ENCODE measurements around the gene ADORA1. TPM values are rescaled to one million over a fixed set of nuclear protein-coding genes. Genes with fewer than 3 reads are reported as not detected.

The ADORA1 gene
- total RNA-seq, 2 experiments from 2014 or later, result not detected

DNA sequence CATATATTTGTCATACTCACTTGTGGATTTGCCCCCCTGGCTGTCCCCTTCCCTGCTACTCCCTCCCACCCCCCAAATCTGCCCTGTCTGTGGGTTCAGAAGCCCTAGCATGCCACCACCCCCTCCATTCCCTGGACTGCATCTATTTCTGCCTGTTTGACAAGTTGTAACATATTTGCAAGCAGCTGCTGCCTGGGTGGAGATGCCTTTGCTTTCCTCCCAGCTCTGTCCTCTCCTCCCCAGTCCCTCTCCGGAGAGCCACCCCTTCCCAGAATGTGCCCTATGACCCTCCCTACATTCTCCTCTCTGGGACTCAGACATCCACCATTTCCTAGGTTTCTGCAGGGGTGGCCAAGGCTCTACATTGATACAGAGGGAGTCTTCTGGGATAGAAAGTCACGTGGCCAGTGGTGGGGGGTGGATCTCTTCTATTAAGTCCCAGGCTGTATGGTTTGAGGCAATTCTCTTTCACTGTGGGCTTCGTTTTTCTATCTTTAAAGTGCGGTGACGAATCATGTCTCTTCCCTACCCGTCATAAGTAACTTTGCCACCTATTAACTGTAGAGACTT, 35.7 kb upstream of the ADORA1 start:
- H3K9me3 ChIP-seq (ENCODE audit: low read length), result peaks cover 14% of the 10 kb centered on the region
- CTCF ChIA-PET (ENCODE audit: unreplicated experiment), result no interaction called here
- H3K9me2 ChIP-seq (ENCODE audit: insufficient read depth, low read length), result no peaks in the 10 kb centered on the region
- no peak overlapping the region for H2AFZ ChIP-seq (ENCODE audit: low read length)
- no peak overlapping the region for H3K4me2 ChIP-seq (ENCODE audit: low read length)
- no peak for DNase-seq (ENCODE audit: low spot score)
- BruUV-seq (replicated peaks), result no TSS peak
- no peak overlapping the region for H3K27ac ChIP-seq (ENCODE audit: low read depth, low read length, poor library complexity, severe bottlenecking)
- POLR2A ChIA-PET, result no interaction called here
- H4K20me1 ChIP-seq (ENCODE audit: insufficient read depth, low read length), result no peaks in the 10 kb centered on the region
- no peak overlapping the region for H3K4me3 ChIP-seq (ENCODE audit: low read depth, low read length, poor library complexity, severe bottlenecking)
- no peaks in the 10 kb centered on the region for H3K4me1 ChIP-seq (ENCODE audit: insufficient read depth, low read length, poor library complexity, severe bottlenecking)
- TF ChIP-seq, protein P1, sequence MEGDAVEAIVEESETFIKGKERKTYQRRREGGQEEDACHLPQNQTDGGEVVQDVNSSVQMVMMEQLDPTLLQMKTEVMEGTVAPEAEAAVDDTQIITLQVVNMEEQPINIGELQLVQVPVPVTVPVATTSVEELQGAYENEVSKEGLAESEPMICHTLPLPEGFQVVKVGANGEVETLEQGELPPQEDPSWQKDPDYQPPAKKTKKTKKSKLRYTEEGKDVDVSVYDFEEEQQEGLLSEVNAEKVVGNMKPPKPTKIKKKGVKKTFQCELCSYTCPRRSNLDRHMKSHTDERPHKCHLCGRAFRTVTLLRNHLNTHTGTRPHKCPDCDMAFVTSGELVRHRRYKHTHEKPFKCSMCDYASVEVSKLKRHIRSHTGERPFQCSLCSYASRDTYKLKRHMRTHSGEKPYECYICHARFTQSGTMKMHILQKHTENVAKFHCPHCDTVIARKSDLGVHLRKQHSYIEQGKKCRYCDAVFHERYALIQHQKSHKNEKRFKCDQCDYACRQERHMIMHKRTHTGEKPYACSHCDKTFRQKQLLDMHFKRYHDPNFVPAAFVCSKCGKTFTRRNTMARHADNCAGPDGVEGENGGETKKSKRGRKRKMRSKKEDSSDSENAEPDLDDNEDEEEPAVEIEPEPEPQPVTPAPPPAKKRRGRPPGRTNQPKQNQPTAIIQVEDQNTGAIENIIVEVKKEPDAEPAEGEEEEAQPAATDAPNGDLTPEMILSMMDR (conservative IDR thresholded peaks at IDR 0.05; ENCODE audit: low read length), result no peak
- TF ChIP-seq EZH2phosphoT487 (IDR thresholded peaks at IDR 0.05; ENCODE audit: borderline replicate concordance, low read depth, low read length), result no peak
- H3K36me3 ChIP-seq (ENCODE audit: insufficient read depth, low read length), result no peaks in the 10 kb centered on the region
- no peaks in the 10 kb centered on the region for H3K79me2 ChIP-seq (ENCODE audit: insufficient read depth, low read depth, low read length)
- intact Hi-C loops (cut with micrococcal nuclease; ENCODE audit: unreplicated experiment), result no loop called here

DNA sequence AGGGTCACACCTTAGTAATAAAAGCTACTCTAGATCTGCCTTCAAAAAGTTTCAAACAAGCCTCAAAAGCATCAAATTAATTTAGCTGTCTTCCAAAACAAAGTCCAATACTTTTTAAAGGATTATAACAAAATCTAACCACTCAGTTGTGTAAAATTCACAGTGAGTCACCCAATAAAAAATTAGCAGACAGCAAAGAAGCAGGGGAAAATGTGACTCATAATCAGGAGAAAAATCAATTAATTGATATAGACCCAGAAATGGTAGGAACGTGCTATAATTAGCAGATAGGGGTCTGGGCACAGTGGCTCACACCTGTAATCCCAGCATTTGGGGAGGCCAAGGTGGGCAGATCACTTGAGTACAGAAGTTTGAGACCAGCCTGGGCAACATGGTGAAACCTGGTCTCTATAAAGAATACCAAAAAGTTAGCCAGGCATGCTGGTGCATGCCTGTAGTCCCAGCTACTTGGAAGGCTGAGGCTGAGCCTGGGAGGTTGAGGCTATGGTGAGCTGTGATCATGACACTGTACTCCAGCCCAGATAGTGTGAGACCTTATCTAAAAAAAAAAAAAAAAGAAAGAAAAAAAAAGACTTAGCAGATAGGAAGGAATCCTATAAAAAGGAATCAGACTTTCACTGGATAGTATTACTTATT, 33.6 kb upstream of the ADORA1 start:
- H3K4me2 ChIP-seq (ENCODE audit: low read length), result no peak overlapping the region
- H4K20me1 ChIP-seq (ENCODE audit: insufficient read depth, low read length), result no peaks in the 10 kb centered on the region
- intact Hi-C loops (cut with micrococcal nuclease; ENCODE audit: unreplicated experiment), result no loop called here
- no peak for DNase-seq (ENCODE audit: low spot score)
- BruUV-seq (replicated peaks), result no TSS peak
- no peaks in the 10 kb centered on the region for H3K36me3 ChIP-seq (ENCODE audit: insufficient read depth, low read length)
- H3K9me2 ChIP-seq (ENCODE audit: insufficient read depth, low read length), result no peaks in the 10 kb centered on the region
- peaks cover 14% of the 10 kb centered on the region for H3K9me3 ChIP-seq (ENCODE audit: low read length)
- no peaks in the 10 kb centered on the region for H3K4me1 ChIP-seq (ENCODE audit: insufficient read depth, low read length, poor library complexity, severe bottlenecking)
- no peak overlapping the region for H3K4me3 ChIP-seq (ENCODE audit: low read depth, low read length, poor library complexity, severe bottlenecking)
- no peaks in the 10 kb centered on the region for H3K79me2 ChIP-seq (ENCODE audit: insufficient read depth, low read depth, low read length)
- H2AFZ ChIP-seq (ENCODE audit: low read length), result no peak overlapping the region
- TF ChIP-seq EZH2phosphoT487 (IDR thresholded peaks at IDR 0.05; ENCODE audit: borderline replicate concordance, low read depth, low read length), result no peak
- TF ChIP-seq, protein P1 (conservative IDR thresholded peaks at IDR 0.05; ENCODE audit: low read length), result no peak
- ChIA-PET POLR2A (interaction anchor here (0.7 kb wide), 2 partner anchors 9 to 129 kb away, joined by 3 to 5 read pairs; no protein-coding TSS in a partner anchor), CTCF (ENCODE audit: unreplicated experiment) (no interaction called here)
- H3K27ac ChIP-seq (ENCODE audit: low read depth, low read length, poor library complexity, severe bottlenecking), result no peak overlapping the region

DNA sequence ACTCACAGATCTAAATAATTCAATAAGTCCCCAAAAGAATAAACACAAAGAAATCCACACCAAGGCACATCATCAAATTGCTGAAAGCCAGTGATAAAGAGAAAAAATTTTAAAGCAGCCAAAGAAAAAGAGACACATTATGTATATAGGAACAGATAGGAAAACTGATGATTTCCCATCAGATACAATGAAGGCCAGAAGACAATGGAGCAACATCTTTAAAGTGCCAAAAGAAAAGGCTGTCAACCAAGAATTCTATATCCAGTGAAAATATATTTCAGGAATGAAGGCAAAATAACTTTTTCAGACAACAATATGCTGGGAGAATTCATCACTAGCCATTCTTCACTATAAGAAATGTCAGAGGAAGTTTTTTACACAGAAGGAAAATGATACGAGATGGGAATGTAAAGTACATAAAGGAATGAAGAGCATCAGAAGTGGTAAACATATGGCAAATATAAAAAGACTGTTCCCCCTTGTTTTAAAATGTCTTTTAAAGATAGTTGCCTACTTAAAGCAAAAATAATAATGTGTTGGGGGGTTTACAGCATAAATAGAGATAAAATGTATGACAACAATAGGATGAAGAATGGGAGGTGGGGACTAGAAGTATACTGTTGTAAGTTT, 32.4 kb upstream of the ADORA1 start:
- H3K9me2 ChIP-seq (ENCODE audit: insufficient read depth, low read length), result no peaks in the 10 kb centered on the region
- no peak overlapping the region for H3K4me2 ChIP-seq (ENCODE audit: low read length)
- BruUV-seq (replicated peaks), result no TSS peak
- ChIA-PET POLR2A (no interaction called here), CTCF (ENCODE audit: unreplicated experiment) (no interaction called here)
- H3K4me1 ChIP-seq (ENCODE audit: insufficient read depth, low read length, poor library complexity, severe bottlenecking), result no peaks in the 10 kb centered on the region
- peaks cover 14% of the 10 kb centered on the region for H3K9me3 ChIP-seq (ENCODE audit: low read length)
- TF ChIP-seq, protein P1 (conservative IDR thresholded peaks at IDR 0.05; ENCODE audit: low read length), result no peak
- no peak for TF ChIP-seq EZH2phosphoT487 (IDR thresholded peaks at IDR 0.05; ENCODE audit: borderline replicate concordance, low read depth, low read length)
- H2AFZ ChIP-seq (ENCODE audit: low read length), result no peak overlapping the region
- no peak overlapping the region for H3K27ac ChIP-seq (ENCODE audit: low read depth, low read length, poor library complexity, severe bottlenecking)
- no peaks in the 10 kb centered on the region for H3K79me2 ChIP-seq (ENCODE audit: insufficient read depth, low read depth, low read length)
- no peak overlapping the region for H3K4me3 ChIP-seq (ENCODE audit: low read depth, low read length, poor library complexity, severe bottlenecking)
- H4K20me1 ChIP-seq (ENCODE audit: insufficient read depth, low read length), result no peaks in the 10 kb centered on the region
- no peaks in the 10 kb centered on the region for H3K36me3 ChIP-seq (ENCODE audit: insufficient read depth, low read length)
- DNase-seq (ENCODE audit: low spot score), result no peak
- intact Hi-C loops (cut with micrococcal nuclease; ENCODE audit: unreplicated experiment), result no loop called here
